ENCODE measurements around the gene RIC8B.
A peak's percentile ranks its signal among the peaks of the same experiment; 100 is the strongest.
"Not testable (repeated sequence)": the region's sequence is repeated elsewhere in the genome, so short reads cannot be mapped to it uniquely, and the experiment has no call there.

The RIC8B gene, protein sequence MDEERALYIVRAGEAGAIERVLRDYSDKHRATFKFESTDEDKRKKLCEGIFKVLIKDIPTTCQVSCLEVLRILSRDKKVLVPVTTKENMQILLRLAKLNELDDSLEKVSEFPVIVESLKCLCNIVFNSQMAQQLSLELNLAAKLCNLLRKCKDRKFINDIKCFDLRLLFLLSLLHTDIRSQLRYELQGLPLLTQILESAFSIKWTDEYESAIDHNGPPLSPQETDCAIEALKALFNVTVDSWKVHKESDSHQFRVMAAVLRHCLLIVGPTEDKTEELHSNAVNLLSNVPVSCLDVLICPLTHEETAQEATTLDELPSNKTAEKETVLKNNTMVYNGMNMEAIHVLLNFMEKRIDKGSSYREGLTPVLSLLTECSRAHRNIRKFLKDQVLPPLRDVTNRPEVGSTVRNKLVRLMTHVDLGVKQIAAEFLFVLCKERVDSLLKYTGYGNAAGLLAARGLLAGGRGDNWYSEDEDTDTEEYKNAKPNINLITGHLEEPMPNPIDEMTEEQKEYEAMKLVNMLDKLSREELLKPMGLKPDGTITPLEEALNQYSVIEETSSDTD

GRCh38 chr12:106774005-106774807 is at the start of gene RIC8B:
TSS of gene RIC8B (plus strand) at chr12:106774682. CDS start at chr12:106774746, 64 bp downstream.
- peak; percentile 99 for DNase-seq

GRCh38 chr12:106724934-106725333 is 49.5 kb upstream of the RIC8B start:
- DNase-seq: no peak

- not testable (repeated sequence) for DNase-seq
Observed at GRCh38 chr12:106726603-106727202, 47.8 kb upstream of the RIC8B start.

DNA sequence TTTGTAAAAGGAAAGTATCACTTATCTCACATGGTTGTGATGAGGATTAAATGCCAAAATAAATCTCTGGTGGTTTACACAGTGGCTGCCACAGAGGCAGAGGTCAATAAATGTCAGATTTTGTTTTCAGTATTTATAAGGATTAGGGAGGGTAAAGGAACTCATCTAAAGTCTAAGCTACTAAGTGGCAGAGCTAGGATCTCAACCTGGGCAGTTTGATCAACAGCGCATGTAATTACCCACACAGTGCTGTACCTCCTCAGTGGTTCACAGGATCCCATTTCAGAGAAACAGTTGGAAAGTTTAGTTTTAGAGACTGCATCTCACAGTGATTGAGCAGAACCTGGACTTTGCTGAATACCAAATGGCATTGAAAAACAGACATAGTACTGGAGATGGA is 44.9 kb upstream of the RIC8B start:
- DNase-seq: no peak

DNA sequence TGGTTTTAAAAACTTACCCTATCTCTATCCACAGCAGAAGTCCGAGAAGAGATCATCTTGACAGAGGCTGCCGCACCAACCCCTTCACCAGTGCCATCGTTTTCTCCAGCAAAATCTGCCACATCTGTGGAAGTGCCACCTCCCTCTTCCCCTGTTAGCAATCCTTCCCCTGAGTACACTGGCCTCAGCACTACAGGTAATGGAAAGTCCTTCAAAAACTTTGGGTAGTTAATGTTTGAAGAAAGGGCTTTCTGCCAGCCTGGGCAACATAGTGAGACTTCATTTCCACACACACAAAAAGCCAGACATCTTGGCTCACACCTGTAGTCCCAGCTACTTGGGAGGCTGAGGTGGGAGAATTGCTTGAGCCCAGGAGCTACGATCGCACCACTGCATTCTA is 41.6 kb upstream of the RIC8B start:
- no peak for DNase-seq

DNA sequence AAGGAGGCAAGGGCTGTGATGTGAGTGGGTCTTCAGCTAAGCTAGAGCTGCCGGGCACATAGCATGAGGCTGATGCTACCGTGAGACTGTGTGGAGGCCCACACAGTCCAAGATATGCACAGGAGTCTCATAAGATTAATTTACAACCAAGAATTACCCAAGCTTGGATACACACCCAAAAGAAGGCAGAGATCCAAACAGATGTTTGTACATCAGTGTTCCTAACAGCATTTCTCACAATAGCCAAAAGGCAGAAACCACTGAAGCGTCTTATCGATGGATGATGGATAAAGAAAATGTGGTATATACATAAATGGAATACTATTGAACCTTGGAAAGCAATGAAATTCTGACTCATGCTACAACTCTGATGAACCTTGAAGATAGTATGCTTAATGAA is 40.8 kb upstream of the RIC8B start:
- no peak for DNase-seq

GRCh38 chr12:106736051-106736957 is 38.2 kb upstream of the RIC8B start:
- DNase-seq: no peak

DNA sequence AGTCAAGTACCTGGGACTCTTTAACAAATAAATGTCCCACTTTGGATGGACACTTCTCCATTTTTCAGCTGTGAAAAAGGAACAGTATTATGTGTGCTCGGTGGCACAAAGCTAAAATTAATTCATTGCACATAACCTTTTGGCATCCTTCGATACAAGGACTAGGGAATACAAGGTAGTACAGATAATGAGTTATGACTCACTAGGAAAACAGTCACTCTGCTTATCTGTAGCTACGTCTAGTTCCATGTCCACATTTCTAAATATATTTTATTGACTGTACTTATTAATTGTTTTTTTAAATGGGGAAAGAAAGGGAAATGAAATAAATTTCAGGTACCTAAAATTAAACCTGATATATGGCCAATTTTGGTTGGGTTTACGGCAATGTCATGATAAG is 35.2 kb upstream of the RIC8B start:
- no peak for DNase-seq

- no peak for DNase-seq
Observed at GRCh38 chr12:106739815-106740530, 34.5 kb upstream of the RIC8B start.

DNA sequence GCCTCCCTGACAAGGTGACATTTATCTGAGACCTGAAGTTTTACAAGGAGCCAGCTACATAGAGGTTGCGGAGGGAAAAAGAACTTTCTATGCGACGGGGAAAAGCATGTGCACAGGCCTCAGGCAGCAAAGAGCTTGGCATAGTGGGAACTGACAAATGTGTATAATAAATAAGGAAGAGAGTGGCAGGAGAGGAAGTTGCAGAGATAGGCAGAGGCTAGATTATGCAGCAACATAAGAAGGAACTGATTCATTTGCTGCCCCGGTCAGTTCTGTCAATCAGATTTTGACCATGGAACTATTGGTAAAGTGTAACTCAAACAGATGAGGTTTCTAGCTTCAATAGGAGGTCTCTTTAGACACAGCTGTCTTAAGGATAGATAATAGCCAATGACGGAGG is 33.7 kb upstream of the RIC8B start:
- no peak for DNase-seq

DNA sequence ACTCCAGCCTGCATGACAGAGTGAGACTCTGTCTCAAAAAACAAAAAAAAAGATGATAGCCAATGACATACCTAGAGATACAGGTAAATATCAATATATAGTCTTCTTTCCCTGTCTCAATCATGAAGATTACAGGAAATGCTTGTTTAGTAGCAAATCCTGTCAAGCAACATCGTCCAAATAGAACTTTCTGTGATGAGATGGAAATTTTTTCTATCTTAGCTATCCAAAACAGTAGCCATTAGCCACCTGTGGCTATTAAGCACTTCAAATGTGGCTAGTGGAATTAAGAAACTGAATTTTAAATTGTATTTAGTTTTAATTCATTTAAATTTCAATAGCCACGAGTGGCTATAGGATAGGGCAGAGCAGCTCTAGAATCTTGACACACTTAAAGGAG is 33.2 kb upstream of the RIC8B start:
- DNase-seq: no peak

DNA sequence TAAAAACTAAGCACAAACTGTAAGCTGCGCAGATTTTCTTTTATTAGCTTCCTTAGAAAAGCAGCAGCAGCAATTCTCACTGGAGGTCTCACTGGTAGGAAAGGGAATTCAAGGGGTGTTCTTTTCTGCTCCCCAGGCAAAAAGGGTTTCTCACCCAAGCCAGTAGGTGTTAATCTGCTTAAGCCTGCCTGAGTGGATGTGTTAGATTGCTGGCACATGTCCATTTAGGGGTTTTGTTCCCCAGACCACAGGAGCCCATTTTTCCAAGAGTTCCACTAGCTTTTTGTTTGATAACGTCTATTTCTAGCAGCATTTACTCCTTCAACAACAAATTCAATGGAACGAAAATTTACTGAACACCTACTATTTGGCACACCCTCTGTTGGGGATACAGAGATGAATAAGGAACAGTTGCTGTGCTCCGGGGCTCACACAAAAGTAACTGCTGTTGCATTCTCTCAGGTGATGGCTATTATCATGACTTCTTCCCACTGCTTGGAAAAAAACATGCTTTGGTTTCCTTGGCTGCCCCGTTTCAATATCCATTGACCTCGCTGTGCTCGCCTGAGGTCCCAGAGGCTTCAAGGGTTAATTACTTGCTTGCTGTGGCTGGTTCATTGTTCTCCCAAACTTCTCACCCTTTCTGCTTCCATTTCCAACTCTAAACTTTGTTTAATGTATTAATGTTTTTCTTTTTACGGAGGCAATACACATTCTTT is 31.1 kb upstream of the RIC8B start:
- DNase-seq: no peak

DNA sequence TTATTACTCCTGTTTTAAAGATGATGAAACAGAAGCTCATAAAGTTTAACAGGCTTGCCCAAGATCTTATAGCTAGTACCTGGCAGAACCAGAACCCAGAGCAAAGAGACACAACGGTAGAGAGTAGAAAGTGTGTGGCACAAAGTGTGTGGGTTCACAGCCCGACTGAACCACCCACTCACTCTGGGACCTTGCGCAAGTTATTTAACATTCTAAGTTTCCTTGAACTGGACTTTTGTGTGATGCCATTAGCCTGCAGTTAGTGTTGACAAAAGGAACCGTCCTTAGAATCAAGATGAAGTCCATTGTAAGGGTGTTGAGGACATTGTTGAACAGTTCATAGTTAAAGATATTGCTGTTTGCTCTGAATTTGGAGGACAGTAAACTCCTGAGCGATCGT is 29.9 kb upstream of the RIC8B start:
- no peak for DNase-seq

DNA sequence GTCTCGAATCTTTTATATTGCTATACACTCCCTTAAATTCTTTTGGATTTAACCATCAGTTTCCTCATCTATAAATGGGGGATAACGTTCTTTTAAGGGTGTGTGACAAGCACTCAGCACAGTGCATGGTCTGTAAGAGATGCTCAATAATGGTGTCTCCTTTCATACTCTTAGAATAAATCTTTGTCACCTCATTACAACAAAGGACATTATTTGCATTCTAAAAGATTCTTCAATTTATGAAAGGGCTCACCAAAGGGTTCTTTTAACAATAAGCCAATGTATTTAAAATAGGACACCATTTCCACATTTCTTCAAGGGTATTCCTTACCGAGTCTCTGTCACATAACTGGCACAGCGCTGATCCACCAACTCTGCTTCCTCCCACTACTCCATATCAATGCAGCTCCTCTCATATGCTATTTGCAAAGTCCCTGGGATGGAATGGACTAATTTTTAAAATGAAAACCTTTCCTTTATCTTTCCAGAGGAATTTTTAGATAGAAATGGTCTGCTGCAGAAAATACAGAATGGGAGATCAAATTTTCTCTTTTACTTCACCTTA is 29.2 kb upstream of the RIC8B start:
- DNase-seq: no peak

- no peak for DNase-seq
Observed at GRCh38 chr12:106747973-106748436, 26.5 kb upstream of the RIC8B start.

GRCh38 chr12:106750524-106750923 is 24.0 kb upstream of the RIC8B start:
- no peak for DNase-seq

- DNase-seq: no peak
Observed at GRCh38 chr12:106753526-106753925, 21.0 kb upstream of the RIC8B start.

GRCh38 chr12:106754331-106754730 is 20.2 kb upstream of the RIC8B start:
- DNase-seq: no peak

GRCh38 chr12:106757623-106758348 is 16.7 kb upstream of the RIC8B start:
- DNase-seq: no peak
